Sigmoid colon (tissue), 4 donors: Measurements from ENCODE around the gene LPP.

Source experiments
- POLR2A ChIP-seq, 2 donors: fragments of 450-650 bp; IDR thresholded peaks; one replicate each; pipeline ENCODE4 v1.6.1; 2016; ENCODE audit warnings: antibody characterized with exemption in 2 of 2, mild to moderate bottlenecking in 2 of 2, moderate library complexity in 2 of 2
- POLR2AphosphoS5 ChIP-seq, 4 donors: sonication (generic); formaldehyde crosslinking; IDR thresholded peaks; one replicate each; pipeline ENCODE4 v1.6.1; 2017; ENCODE audit warnings: antibody characterized with exemption in 4 of 4
- TF ChIP-seq, protein P1 (sequence below), 4 experiments: fragments of 450-650 bp in 3 of 4; fragments of 200-600 bp in 1 of 4; IDR thresholded peaks; one replicate each; pipeline ENCODE4 v1.5.1; 2016 to 2019; ENCODE audit warnings: antibody characterized with exemption in 4 of 4, mild to moderate bottlenecking in 3 of 4, moderate library complexity in 2 of 4

DNA sequence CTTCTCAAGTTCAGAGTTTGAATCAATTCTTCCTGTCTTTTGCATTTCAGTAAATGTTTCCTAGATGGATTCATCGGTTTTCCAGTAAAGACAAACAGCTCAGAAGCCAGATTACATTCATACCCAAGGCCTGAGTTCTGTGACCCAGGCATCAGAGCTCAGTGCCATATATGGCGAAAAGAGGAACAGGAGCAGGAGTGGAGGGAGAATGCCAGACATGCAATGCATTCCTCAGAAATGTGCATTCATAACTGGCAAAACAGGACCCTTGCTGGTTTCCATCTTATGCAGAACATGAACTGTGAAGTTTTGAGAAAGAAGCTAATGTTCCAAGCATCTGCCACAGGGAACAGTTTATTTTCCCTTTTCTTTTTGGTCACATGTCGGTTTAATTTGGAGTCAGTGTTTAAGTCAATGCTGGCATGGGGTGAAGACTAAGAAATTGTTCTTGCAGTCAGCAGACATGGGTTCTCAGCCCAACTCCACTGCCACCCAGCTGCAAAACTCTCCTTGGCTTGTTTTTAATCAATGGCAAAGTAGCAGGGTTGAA, 116.5 kb downstream of the LPP start:
- TF ChIP-seq, protein P1, sequence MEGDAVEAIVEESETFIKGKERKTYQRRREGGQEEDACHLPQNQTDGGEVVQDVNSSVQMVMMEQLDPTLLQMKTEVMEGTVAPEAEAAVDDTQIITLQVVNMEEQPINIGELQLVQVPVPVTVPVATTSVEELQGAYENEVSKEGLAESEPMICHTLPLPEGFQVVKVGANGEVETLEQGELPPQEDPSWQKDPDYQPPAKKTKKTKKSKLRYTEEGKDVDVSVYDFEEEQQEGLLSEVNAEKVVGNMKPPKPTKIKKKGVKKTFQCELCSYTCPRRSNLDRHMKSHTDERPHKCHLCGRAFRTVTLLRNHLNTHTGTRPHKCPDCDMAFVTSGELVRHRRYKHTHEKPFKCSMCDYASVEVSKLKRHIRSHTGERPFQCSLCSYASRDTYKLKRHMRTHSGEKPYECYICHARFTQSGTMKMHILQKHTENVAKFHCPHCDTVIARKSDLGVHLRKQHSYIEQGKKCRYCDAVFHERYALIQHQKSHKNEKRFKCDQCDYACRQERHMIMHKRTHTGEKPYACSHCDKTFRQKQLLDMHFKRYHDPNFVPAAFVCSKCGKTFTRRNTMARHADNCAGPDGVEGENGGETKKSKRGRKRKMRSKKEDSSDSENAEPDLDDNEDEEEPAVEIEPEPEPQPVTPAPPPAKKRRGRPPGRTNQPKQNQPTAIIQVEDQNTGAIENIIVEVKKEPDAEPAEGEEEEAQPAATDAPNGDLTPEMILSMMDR (IDR thresholded peaks at IDR 0.05): no peak
- TF ChIP-seq POLR2AphosphoS5 (IDR thresholded peaks at IDR 0.05) (peak; percentile 28 to 78 (median 72)), POLR2A (IDR thresholded peaks at IDR 0.05) (no peak)
